HepG2 (cell line): Measurements from ENCODE around the gene TRPM5. TPM values are rescaled to one million over a fixed set of nuclear protein-coding genes. Genes with fewer than 3 reads are reported as not detected.

Experiments
- ATAC-seq: fragments of 200-7000 bp; cut with Tn5 transposase; 3 replicates; pipeline ENCODE4 v1.9.1; 2020; ENCODE audit warnings: mild to moderate bottlenecking, moderate library complexity
- BruUV-seq: library from RNA; stranded (reverse); fragments of 400-500 nt; replicated peaks from 2 replicates; lab custom pipeline; 2021; lab: Mats Ljungman, UMichigan
- CTCF ChIA-PET: fragments of 300-600 bp; formaldehyde crosslinking; extraction: SDS; loops from one replicate; lab custom pipeline; 2021; ENCODE audit warnings: low total read pairs, inconsistent platforms, low intra/inter-chr PET ratio; lab: Yijun Ruan, JAX
- POLR2A ChIA-PET: fragments of 350-600 bp; sonication (Branson Sonifier 250); formaldehyde crosslinking; loops from one replicate; lab custom pipeline; 2020; ENCODE audit warnings: antibody characterized with exemption, inconsistent platforms; lab: Yijun Ruan, JAX
- DNase-seq: peaks from one replicate; pipeline ENCODE4 v3.0.0-alpha.2; 2015; ENCODE audit warnings: low spot score
- FAIRE-seq: peaks from 3 replicates; lab custom pipeline; 2011; peaks lifted over from hg19 to GRCh38; lab: Jason Lieb, UNC
- H2AFZ ChIP-seq: one replicate; pipeline ENCODE4 v1.6.1; 2011; ENCODE audit warnings: low read length, inconsistent platforms
- H3K27ac ChIP-seq: fragments of 300-600 bp; 3 replicates; pipeline ENCODE4 v1.8.0; 2011; ENCODE audit warnings: mixed run types, mild to moderate bottlenecking, mixed read lengths, low read length, inconsistent platforms; ENCODE audit not compliant: insufficient read depth; ENCODE audit errors: extremely low read length
- H3K27me3 ChIP-seq, 2 experiments: fragments of 200-600 bp in 1 of 2; 2 replicates in 1 of 2; 3 replicates in 1 of 2; pipeline versions ENCODE4 v1.6.0 to v1.8.0; 2011; ENCODE audit warnings: low read length in 2 of 2, mild to moderate bottlenecking in 2 of 2, moderate library complexity in 2 of 2, inconsistent platforms in 1 of 2; ENCODE audit not compliant: insufficient read depth in 2 of 2, control insufficient read depth in 1 of 2
- H3K36me3 ChIP-seq, 2 experiments: fragments of 200-600 bp in 1 of 2; replicated peaks in 1 of 2; 2 replicates in 1 of 2; 3 replicates in 1 of 2; pipeline versions ENCODE4 v1.5.1 to v1.8.0; 2011; ENCODE audit warnings: low read length in 2 of 2, inconsistent platforms in 1 of 2; ENCODE audit not compliant: insufficient read depth in 2 of 2, control insufficient read depth in 1 of 2
- H3K4me1 ChIP-seq: 2 replicates; pipeline ENCODE4 v1.5.1; 2012; ENCODE audit warnings: low read length, inconsistent platforms; ENCODE audit not compliant: insufficient read depth
- H3K4me2 ChIP-seq: 2 replicates; pipeline ENCODE4 v1.6.0; 2011; ENCODE audit warnings: low read depth, low read length, inconsistent platforms
- H3K4me3 ChIP-seq, 3 experiments: fragments of 200-600 bp in 1 of 3; sonication (generic), shearing (Covaris generic) in 1 of 3; replicated peaks in 1 of 3; 2 replicates each; pipeline ENCODE4 v1.5.1; 2011 to 2016; ENCODE audit warnings: low read length in 3 of 3, inconsistent platforms in 2 of 3, low read depth in 2 of 3, mild to moderate bottlenecking in 2 of 3, control low read depth in 1 of 3, mixed read lengths in 1 of 3; ENCODE audit not compliant: insufficient read depth in 1 of 3
- H3K79me2 ChIP-seq: one replicate; pipeline ENCODE4 v1.6.1; 2011; ENCODE audit warnings: low read length, inconsistent platforms; ENCODE audit not compliant: insufficient read depth
- H3K9ac ChIP-seq: 2 replicates; pipeline ENCODE4 v1.6.0; 2011; ENCODE audit warnings: mild to moderate bottlenecking, low read depth, low read length, inconsistent platforms; ENCODE audit not compliant: insufficient read depth
- H3K9me3 ChIP-seq: 2 replicates; pipeline ENCODE4 v1.5.1; 2012; ENCODE audit warnings: mild to moderate bottlenecking, low read length
- H4K20me1 ChIP-seq: 2 replicates; pipeline ENCODE4 v1.6.0; 2011; ENCODE audit warnings: inconsistent platforms, mild to moderate bottlenecking, low read length, moderate library complexity; ENCODE audit not compliant: insufficient read depth
- AKNA ChIP-seq: sonication (generic); formaldehyde crosslinking; IDR thresholded peaks from 2 replicates; pipeline ENCODE4 v1.4.0; 2020; ENCODE audit warnings: missing genetic modification reagents, borderline replicate concordance
- DMAP1 ChIP-seq: IDR thresholded peaks from 2 replicates; pipeline ENCODE4 v1.6.1; 2016
- FIP1L1 ChIP-seq: fragments of 200-400 bp; formaldehyde crosslinking; IDR thresholded peaks from 2 replicates; pipeline ENCODE4 v1.6.1; 2018; ENCODE audit warnings: low read depth, mild to moderate bottlenecking, low read length, moderate library complexity, borderline replicate concordance; ENCODE audit not compliant: insufficient read depth
- GPN1 ChIP-seq: sonication (generic); formaldehyde crosslinking; IDR thresholded peaks from 2 replicates; pipeline ENCODE4 v1.5.1; 2020; ENCODE audit warnings: missing genetic modification reagents, borderline replicate concordance
- ZBTB40 ChIP-seq, 2 experiments: fragments of 450-650 bp in 1 of 2; sonication (generic) in 1 of 2; formaldehyde crosslinking in 1 of 2; IDR thresholded peaks; 2 replicates each; pipeline versions ENCODE4 v1.6.1 to v1.8.0; 2016 to 2022; ENCODE audit warnings: antibody characterized with exemption in 1 of 2, mild to moderate bottlenecking in 1 of 2, missing genetic modification reagents in 1 of 2
- ZNF274 ChIP-seq: sonication (generic); formaldehyde crosslinking; IDR thresholded peaks from 2 replicates; pipeline ENCODE4 v1.5.1; 2020; ENCODE audit warnings: mild to moderate bottlenecking, missing genetic modification reagents
- ZNF746 ChIP-seq: sonication (generic); formaldehyde crosslinking; IDR thresholded peaks from 2 replicates; pipeline ENCODE4 v1.8.0; 2022; ENCODE audit warnings: mild to moderate bottlenecking, missing genetic modification reagents
- ZNF777 ChIP-seq: sonication (generic); formaldehyde crosslinking; IDR thresholded peaks from 2 replicates; pipeline ENCODE4 v1.4.0; 2020; ENCODE audit warnings: missing genetic modification reagents
- WGBS: methylation state at CpG from one replicate; pipeline ENCODE4 v1.1.6; 2017; ENCODE audit warnings: low lambda C conversion rate; 5-methylcytosine and 5-hydroxymethylcytosine counted together
- in situ Hi-C: cut with HindIII; loops from 2 replicates; pipeline ENCODE4 v1.10.0; 2017; ENCODE audit warnings: low pct_unique_long_range_greater_than_20kb; ENCODE audit not compliant: extremely low pct_ligation_motif_present
- intact Hi-C: fragments of 100-400 bp; cut with micrococcal nuclease; formaldehyde crosslinking; loops from one replicate; pipeline ENCODE4 v1.10.0; 2022; ENCODE audit not compliant: unreplicated experiment
- polyA plus RNA-seq, 8 experiments: library from polyadenylated mRNA; depleted of rRNA in 3 of 8; stranded (reverse) in 7 of 8; unstranded in 1 of 8; fragments of >200 nt; fragmentation: Illumina TruSeq in 4 of 8; extraction: Trizol in 4 of 8; gene quantifications; 2 replicates each; pipeline versions ENCODE4 v1.2.1 to v1.2.3, GENCODE V29; 2011 to 2016; ENCODE audit warnings: low read depth in 4 of 8, missing spikeins in 1 of 8, mixed read lengths in 1 of 8; ENCODE audit not compliant: insufficient read depth in 1 of 8
- total RNA-seq, 5 experiments: library from RNA; depleted of rRNA; stranded (reverse); fragments of >200 nt; fragmentation: Illumina TruSeq; extraction: Trizol; gene quantifications; 2 replicates each; pipeline ENCODE4 v1.2.3, GENCODE V29; 2016; ENCODE audit warnings: low read depth in 1 of 5

Gene TRPM5
- total and polyA plus RNA-seq, 2 of the 13 experiments (the other 11 are each of a cell fraction or from before 2014, with no cell fraction given) = 0.12 TPM; not detected in 1

- WGBS = 0% methylated on average over 3 of the region's 26 CpGs
- no peak overlapping the region for H2AFZ ChIP-seq
- peaks cover 16% of the 10 kb centered on the region; the same call in 1 of the 2 replicates for H3K4me1 ChIP-seq
- no TSS peak for BruUV-seq
- no peak overlapping the region for H3K4me3 ChIP-seq
- POLR2A ChIA-PET = no interaction called here
- H4K20me1 ChIP-seq = no peaks in the 10 kb centered on the region
- no peak for DNase-seq
- H3K27me3 ChIP-seq = peaks cover 15 to 58% of the 10 kb centered on the region in 2 experiments
- H3K36me3 ChIP-seq = no peaks in the 10 kb centered on the region
- in situ Hi-C loops = loop anchor here (10.0 kb wide), 1 partner anchor 271 kb away; the partner anchor contains the start of gene KCNQ1OT1
- FAIRE-seq = no peak
- intact Hi-C loops = loop anchor here (5.0 kb wide), 1 partner anchor 226 kb away; no protein-coding TSS in a partner anchor
- H3K4me2 ChIP-seq = no peak overlapping the region
- CTCF ChIA-PET = interaction anchor here (1.9 kb wide), 1 partner anchor 118 kb away, joined by 4 read pairs; no protein-coding TSS in a partner anchor
- ATAC-seq = no peak
- no peaks in the 10 kb centered on the region for H3K9me3 ChIP-seq
- no peak overlapping the region for H3K9ac ChIP-seq
- no peak overlapping the region for H3K27ac ChIP-seq
- no peaks in the 10 kb centered on the region for H3K79me2 ChIP-seq
- TF ChIP-seq ZNF777 (CRISPR knock-in tag) (no peak), FIP1L1 (no peak), ZBTB40 (IDR thresholded peaks at IDR 0.05) (no peak), ZBTB40 (CRISPR knock-in tag; IDR thresholded peaks at IDR 0.05) (no peak), DMAP1 (CRISPR knock-in tag) (no peak), ZNF274 (CRISPR knock-in tag) (no peak), AKNA (no peak), ZNF746 (no peak), GPN1 (CRISPR knock-in tag) (no peak)
Measured at GRCh38 chr11:2423157-2424025, 20.9 kb downstream of the TRPM5 start.
